Erythroblast (primary cell): ENCODE data around the gene ALPI.

Source experiments
- GATA1 ChIP-seq: IDR thresholded peaks from 2 replicates; pipeline ENCODE4 v1.6.1; 2011; ENCODE audit warnings: low read depth, mild to moderate bottlenecking, control low read depth, low read length, moderate library complexity
- POLR2A ChIP-seq: IDR thresholded peaks from 2 replicates; pipeline ENCODE4 v1.6.1; 2011; ENCODE audit warnings: mild to moderate bottlenecking, low read length

- TF ChIP-seq POLR2A: no peak
- no peak for TF ChIP-seq GATA1
Observed at GRCh38 chr2:232455426-232456255, at the start of gene ALPI.
